Measurements from ENCODE around the gene ATG7.

Gene ATG7

GRCh38 chr3:11382146-11382745 is 110.0 kb downstream of the ATG7 start:
- no peak overlapping the region for H3K4me2 ChIP-seq (ENCODE audit: insufficient read depth, low read length)
- no peak overlapping the region for H3K4me3 ChIP-seq (ENCODE audit: low read depth in 1 of 2, low read length in 2 of 2)
- no peak overlapping the region for H3K27ac ChIP-seq (ENCODE audit: low read length)
- no peak for ATAC-seq (ENCODE audit: insufficient read depth, low read depth)
- H2AFZ ChIP-seq (ENCODE audit: low read depth, low read length), result no peak overlapping the region
- H3K9ac ChIP-seq (ENCODE audit: low read depth, low read length), result no peak overlapping the region
- DNase-seq, result no peak
- H3K4me1 ChIP-seq (ENCODE audit: insufficient read depth, low read length), result no peaks in the 10 kb centered on the region
- no peak for TF ChIP-seq CTCF (IDR thresholded peaks at IDR 0.05; ENCODE audit: borderline replicate concordance, extremely low read depth, low read length, poor library complexity, severe bottlenecking)
- H3K36me3 ChIP-seq (ENCODE audit: insufficient read depth, low read length), result no peaks in the 10 kb centered on the region
- no peaks in the 10 kb centered on the region for H3K79me2 ChIP-seq (ENCODE audit: insufficient read depth, low read length)
- H3K9me3 ChIP-seq (ENCODE audit: insufficient read depth, low read length, severe bottlenecking), result no peaks in the 10 kb centered on the region
- H4K20me1 ChIP-seq (ENCODE audit: insufficient read depth, low read length), result no peaks in the 10 kb centered on the region
- H3K27me3 ChIP-seq (ENCODE audit: insufficient read depth, low read length, poor library complexity), result no peaks in the 10 kb centered on the region

- H4K20me1 ChIP-seq (ENCODE audit: insufficient read depth, low read length), result no peaks in the 10 kb centered on the region
- TF ChIP-seq CTCF (IDR thresholded peaks at IDR 0.05; ENCODE audit: borderline replicate concordance, extremely low read depth, low read length, poor library complexity, severe bottlenecking) (no peak), EZH2 (IDR thresholded peaks at IDR 0.05; ENCODE audit: borderline replicate concordance, low read depth, low read length, severe bottlenecking) (no peak)
- H3K4me2 ChIP-seq (ENCODE audit: insufficient read depth, low read length), result no peak overlapping the region
- no peak overlapping the region for H2AFZ ChIP-seq (ENCODE audit: low read depth, low read length)
- H3K4me1 ChIP-seq (ENCODE audit: insufficient read depth, low read length), result no peaks in the 10 kb centered on the region
- DNase-seq (no peak), ATAC-seq (ENCODE audit: insufficient read depth, low read depth) (no peak)
- no peaks in the 10 kb centered on the region for H3K36me3 ChIP-seq (ENCODE audit: insufficient read depth, low read length)
- H3K79me2 ChIP-seq (ENCODE audit: insufficient read depth, low read length), result no peaks in the 10 kb centered on the region
- no peaks in the 10 kb centered on the region for H3K27me3 ChIP-seq (ENCODE audit: insufficient read depth, low read length, poor library complexity)
- no peaks in the 10 kb centered on the region for H3K9me3 ChIP-seq (ENCODE audit: insufficient read depth, low read length, severe bottlenecking)
- H3K4me3 ChIP-seq (ENCODE audit: low read depth in 1 of 2, low read length in 2 of 2), result no peak overlapping the region
- H3K27ac ChIP-seq (ENCODE audit: low read length), result no peak overlapping the region
- no peak overlapping the region for H3K9ac ChIP-seq (ENCODE audit: low read depth, low read length)
Measured at GRCh38 chr3:11384074-11384473, 111.9 kb downstream of the ATG7 start.

- no peak overlapping the region for H3K9ac ChIP-seq (ENCODE audit: low read depth, low read length)
- TF ChIP-seq EZH2 (IDR thresholded peaks at IDR 0.05; ENCODE audit: borderline replicate concordance, low read depth, low read length, severe bottlenecking), result no peak
- no peak for TF ChIP-seq CTCF (IDR thresholded peaks at IDR 0.05; ENCODE audit: borderline replicate concordance, extremely low read depth, low read length, poor library complexity, severe bottlenecking)
- H3K79me2 ChIP-seq (ENCODE audit: insufficient read depth, low read length), result no peaks in the 10 kb centered on the region
- no peak overlapping the region for H3K4me2 ChIP-seq (ENCODE audit: insufficient read depth, low read length)
- no peak overlapping the region for H2AFZ ChIP-seq (ENCODE audit: low read depth, low read length)
- no peaks in the 10 kb centered on the region for H4K20me1 ChIP-seq (ENCODE audit: insufficient read depth, low read length)
- no peak for DNase-seq
- no peak overlapping the region for H3K27ac ChIP-seq (ENCODE audit: low read length)
- H3K9me3 ChIP-seq (ENCODE audit: insufficient read depth, low read length, severe bottlenecking), result no peaks in the 10 kb centered on the region
- ATAC-seq (ENCODE audit: insufficient read depth, low read depth), result no peak
- no peaks in the 10 kb centered on the region for H3K4me1 ChIP-seq (ENCODE audit: insufficient read depth, low read length)
- no peaks in the 10 kb centered on the region for H3K27me3 ChIP-seq (ENCODE audit: insufficient read depth, low read length, poor library complexity)
- H3K4me3 ChIP-seq (ENCODE audit: low read depth in 1 of 2, low read length in 2 of 2), result no peak overlapping the region
- no peaks in the 10 kb centered on the region for H3K36me3 ChIP-seq (ENCODE audit: insufficient read depth, low read length)
Measured at GRCh38 chr3:11385326-11385725, 113.1 kb downstream of the ATG7 start.

GRCh38 chr3:11385891-11386290 is 113.7 kb downstream of the ATG7 start:
- TF ChIP-seq CTCF (IDR thresholded peaks at IDR 0.05; ENCODE audit: borderline replicate concordance, extremely low read depth, low read length, poor library complexity, severe bottlenecking), result no peak
- TF ChIP-seq EZH2 (IDR thresholded peaks at IDR 0.05; ENCODE audit: borderline replicate concordance, low read depth, low read length, severe bottlenecking), result no peak
- ATAC-seq (ENCODE audit: insufficient read depth, low read depth) (no peak), DNase-seq (no peak)
- Histone ChIP-seq H3K4me3 (ENCODE audit: low read depth in 1 of 2, low read length in 2 of 2) (no peak overlapping the region), H3K4me2 (ENCODE audit: insufficient read depth, low read length) (no peak overlapping the region), H3K79me2 (ENCODE audit: insufficient read depth, low read length) (no peaks in the 10 kb centered on the region), H4K20me1 (ENCODE audit: insufficient read depth, low read length) (no peaks in the 10 kb centered on the region), H3K9ac (ENCODE audit: low read depth, low read length) (no peak overlapping the region), H3K9me3 (ENCODE audit: insufficient read depth, low read length, severe bottlenecking) (no peaks in the 10 kb centered on the region), H3K4me1 (ENCODE audit: insufficient read depth, low read length) (no peaks in the 10 kb centered on the region), H3K36me3 (ENCODE audit: insufficient read depth, low read length) (no peaks in the 10 kb centered on the region), H2AFZ (ENCODE audit: low read depth, low read length) (no peak overlapping the region), H3K27me3 (ENCODE audit: insufficient read depth, low read length, poor library complexity) (no peaks in the 10 kb centered on the region), H3K27ac (ENCODE audit: low read length) (no peak overlapping the region)
